NB4 (cell line): Measurements from ENCODE around the gene CSMD2.

Source experiments
- CTCF ChIP-seq: IDR thresholded peaks from one replicate; pipeline ENCODE4 v1.5.1; 2012; ENCODE audit warnings: low read depth, low read length
- MYC ChIP-seq: IDR thresholded peaks from 2 replicates; pipeline ENCODE4 v1.6.1; 2011; ENCODE audit warnings: low read depth, low read length
- POLR2A ChIP-seq: IDR thresholded peaks from 2 replicates; pipeline ENCODE4 v1.6.1; 2011; ENCODE audit warnings: mild to moderate bottlenecking; ENCODE audit not compliant: insufficient read length; ENCODE audit errors: extremely low read depth

GRCh38 chr1:33609739-33610138 lies 555.3 kb downstream of the CSMD2 start:
- TF ChIP-seq POLR2A (no peak), CTCF (no peak), MYC (no peak)
